Naive thymus-derived CD4-positive, alpha-beta T cell (primary cell): ENCODE data around the gene ARPP19. TPM values are rescaled to one million over a fixed set of nuclear protein-coding genes. Genes with fewer than 3 reads are reported as not detected.
A peak's percentile ranks its signal among the peaks of the same experiment; 100 is the strongest.
"Not testable (repeated sequence)": the region's sequence is repeated elsewhere in the genome, so short reads cannot be mapped to it uniquely, and the experiment has no call there.

Experiments used
- ATAC-seq: fragments of 150-1000 bp; cut with Tn5 transposase; 2 replicates; pipeline ENCODE4 v1.10.0; 2021; ENCODE audit warnings: mild to moderate bottlenecking, moderate library complexity
- CTCF ChIA-PET: fragments of 350-600 bp; sonication (Branson Sonifier 250); formaldehyde crosslinking; loops from one replicate; lab custom pipeline; 2021; ENCODE audit warnings: antibody characterized with exemption; lab: Charles Lee
- POLR2A ChIA-PET: fragments of 350-600 bp; sonication (Branson Sonifier 250); formaldehyde crosslinking; loops from one replicate; lab custom pipeline; 2021; ENCODE audit warnings: antibody characterized with exemption, inconsistent platforms; lab: Charles Lee
- DNase-seq, 9 donors: peaks; one replicate each; pipeline versions ENCODE4 v3.0.0 to v3.0.0-alpha.2; 2020 to 2022; ENCODE audit warnings: mixed read lengths in 1 of 9
- H3K27ac ChIP-seq: one replicate; pipeline ENCODE4 v1.7.0; 2013; ENCODE audit warnings: mild to moderate bottlenecking, low read depth, low read length, moderate library complexity
- H3K27me3 ChIP-seq, 2 donors: one replicate each; pipeline ENCODE4 v1.7.0; 2013; ENCODE audit warnings: low read length in 2 of 2, mild to moderate bottlenecking in 2 of 2, moderate library complexity in 2 of 2; ENCODE audit not compliant: control insufficient read depth in 2 of 2, insufficient read depth in 2 of 2
- H3K36me3 ChIP-seq, 3 experiments: 1 replicate in 2 of 3; 2 replicates in 1 of 3; pipeline ENCODE4 v1.7.0; 2013; ENCODE audit warnings: low read length in 3 of 3, mild to moderate bottlenecking in 3 of 3, moderate library complexity in 1 of 3; ENCODE audit not compliant: insufficient read depth in 3 of 3, control insufficient read depth in 2 of 3
- H3K4me1 ChIP-seq, 2 donors: one replicate each; pipeline ENCODE4 v1.7.0; 2013; ENCODE audit warnings: low read length in 2 of 2, mild to moderate bottlenecking in 2 of 2, moderate library complexity in 1 of 2; ENCODE audit not compliant: control insufficient read depth in 2 of 2, insufficient read depth in 2 of 2
- H3K4me3 ChIP-seq: 2 replicates; pipeline ENCODE4 v1.7.0; 2013; ENCODE audit warnings: mild to moderate bottlenecking, low read length
- H3K9me3 ChIP-seq, 3 experiments: 1 replicate in 2 of 3; 2 replicates in 1 of 3; pipeline ENCODE4 v1.7.0; 2013; ENCODE audit warnings: low read length in 3 of 3; ENCODE audit not compliant: control insufficient read depth in 2 of 3
- H3K27ac Mint-ChIP-seq, 9 donors: one replicate each; pipeline ENCODE4 v1.8.0; 2020 to 2022; ENCODE audit warnings: mixed read lengths in 9 of 9, mild to moderate bottlenecking in 8 of 9, moderate library complexity in 5 of 9, inconsistent platforms in 2 of 9
- H3K27me3 Mint-ChIP-seq, 5 donors: one replicate each; pipeline ENCODE4 v1.8.0; 2021 to 2022; ENCODE audit warnings: mixed read lengths in 5 of 5, mild to moderate bottlenecking in 1 of 5
- H3K36me3 Mint-ChIP-seq, 5 donors: one replicate each; pipeline ENCODE4 v1.8.0; 2020 to 2022; ENCODE audit warnings: mixed read lengths in 5 of 5, mild to moderate bottlenecking in 3 of 5, inconsistent platforms in 1 of 5
- H3K4me1 Mint-ChIP-seq, 7 donors: one replicate each; pipeline ENCODE4 v1.8.0; 2020 to 2022; ENCODE audit warnings: mixed read lengths in 7 of 7, mild to moderate bottlenecking in 3 of 7, inconsistent platforms in 1 of 7
- H3K4me3 Mint-ChIP-seq, 10 donors: one replicate each; pipeline ENCODE4 v1.8.0; 2020 to 2022; ENCODE audit warnings: mild to moderate bottlenecking in 10 of 10, mixed read lengths in 10 of 10, moderate library complexity in 6 of 10, inconsistent platforms in 2 of 10
- H3K9me3 Mint-ChIP-seq, 11 donors: one replicate each; pipeline ENCODE4 v1.8.0; 2020 to 2022; ENCODE audit warnings: mixed read lengths in 11 of 11, mild to moderate bottlenecking in 4 of 11, inconsistent platforms in 1 of 11, moderate library complexity in 1 of 11
- intact Hi-C, 2 donors: fragments of 100-400 bp; cut with micrococcal nuclease; formaldehyde crosslinking; loops; one replicate each; pipeline ENCODE4 v1.15.1; 2023
- polyA plus RNA-seq, 2 donors: library from polyadenylated mRNA; unstranded; fragments of 300-500 nt; fragmentation: Illumina TruSeq; gene quantifications; one replicate each; pipeline ENCODE4 v1.2.3, GENCODE V29; 2021
- total RNA-seq, 6 experiments: library from RNA in 5 of 6; stranded (reverse) in 5 of 6; gene quantifications; 1 replicate in 5 of 6; 2 replicates in 1 of 6; pipeline ENCODE4 v1.2.3 and lab custom pipeline; 2021 to 2026

ARPP19 gene
- total and polyA plus RNA-seq, 7 experiments from 2014 or later: 30.4 to 148 (median 105) TPM

GRCh38 chr15:52556524-52557273, 12.1 kb downstream of the ARPP19 start:
- intact Hi-C loops: no loop called here
- no peak for DNase-seq
- Mint-ChIP-seq H3K27ac (peak overlapping the region in 5 of 9 donors; percentile 8 to 80 (median 32)), H3K4me3 (no peak overlapping the region), H3K4me1 (peaks cover 29 to 63% (median 52%) of the 10 kb centered on the region in 7 donors), H3K27me3 (no peaks in the 10 kb centered on the region), H3K36me3 (peaks cover 7 to 26% (median 9%) of the 10 kb centered on the region in 5 donors), H3K9me3 (no peaks in the 10 kb centered on the region)
- ChIA-PET CTCF (no interaction called here), POLR2A (interaction anchor here (0.6 to 1.1 kb wide), 3 partner anchors 10 to 75 kb away, joined by 3 read pairs; no protein-coding TSS in a partner anchor)
- no peak overlapping the region for H3K27ac ChIP-seq
- H3K4me1 ChIP-seq: peaks cover 0 to 25% of the 10 kb centered on the region in 2 donors
- no peak overlapping the region for H3K4me3 ChIP-seq
- no peaks in the 10 kb centered on the region for H3K9me3 ChIP-seq
- H3K27me3 ChIP-seq: no peaks in the 10 kb centered on the region
- H3K36me3 ChIP-seq: peaks cover 10 to 31% (median 13%) of the 10 kb centered on the region in 3 experiments
- ATAC-seq: no peak

- no peaks in the 10 kb centered on the region for H3K9me3 ChIP-seq
- H3K27me3 Mint-ChIP-seq: no peaks in the 10 kb centered on the region
- peaks cover 7 to 37% (median 26%) of the 10 kb centered on the region in 5 donors for H3K36me3 Mint-ChIP-seq
- H3K9me3 Mint-ChIP-seq: no peaks in the 10 kb centered on the region
- no peaks in the 10 kb centered on the region for H3K27me3 ChIP-seq
- no peak for DNase-seq
- ChIA-PET CTCF (no interaction called here), POLR2A (interaction anchor here (0.6 to 0.7 kb wide), 2 partner anchors 21 to 25 kb away, joined by 3 read pairs; no protein-coding TSS in a partner anchor)
- intact Hi-C loops: no loop called here
- H3K4me1 ChIP-seq: no peaks in the 10 kb centered on the region
- H3K4me1 Mint-ChIP-seq: peaks cover 0 to 26% (median 12%) of the 10 kb centered on the region in 7 donors
- no peak overlapping the region for H3K27ac ChIP-seq
- ATAC-seq: no peak
- H3K4me3 ChIP-seq: no peak overlapping the region
- peaks cover 10 to 49% (median 15%) of the 10 kb centered on the region in 3 experiments for H3K36me3 ChIP-seq
- no peak overlapping the region for H3K4me3 Mint-ChIP-seq
- H3K27ac Mint-ChIP-seq: no peak overlapping the region
Observed at GRCh38 chr15:52552303-52552702, 16.5 kb downstream of the ARPP19 start.

- Mint-ChIP-seq H3K27ac (no peak overlapping the region), H3K4me3 (no peak overlapping the region), H3K4me1 (peaks cover 0 to 25% (median 12%) of the 10 kb centered on the region in 7 donors), H3K9me3 (peaks cover 0 to 2% (median 0%) of the 10 kb centered on the region in 11 donors), H3K36me3 (peaks cover 9 to 43% (median 31%) of the 10 kb centered on the region in 5 donors), H3K27me3 (no peaks in the 10 kb centered on the region)
- POLR2A ChIA-PET: interaction anchor here (0.6 kb wide), 1 partner anchor 25 kb away, joined by 3 read pairs; no protein-coding TSS in a partner anchor
- no peaks in the 10 kb centered on the region for H3K4me1 ChIP-seq
- no peak for DNase-seq
- no peaks in the 10 kb centered on the region for H3K9me3 ChIP-seq
- no peak overlapping the region for H3K27ac ChIP-seq
- CTCF ChIA-PET: no interaction called here
- intact Hi-C loops: no loop called here
- no peak overlapping the region for H3K4me3 ChIP-seq
- H3K27me3 ChIP-seq: no peaks in the 10 kb centered on the region
- peak; percentile 77 for ATAC-seq
- H3K36me3 ChIP-seq: peaks cover 8 to 45% (median 16%) of the 10 kb centered on the region in 3 experiments
Observed at GRCh38 chr15:52551762-52552161, 17.1 kb downstream of the ARPP19 start.

GRCh38 chr15:52551186-52551585, 17.6 kb downstream of the ARPP19 start:
- H3K9me3 ChIP-seq, H3K4me1 ChIP-seq, H3K27me3 Mint-ChIP-seq, H3K4me3 ChIP-seq, POLR2A ChIA-PET, ATAC-seq, H3K27me3 ChIP-seq, intact Hi-C loops, H3K4me3 Mint-ChIP-seq, H3K27ac Mint-ChIP-seq, H3K27ac ChIP-seq, DNase-seq, H3K9me3 Mint-ChIP-seq: not testable (repeated sequence)
- CTCF ChIA-PET: interaction anchor here (0.6 kb wide), 2 partner anchors 181 to 534 kb away, joined by 3 to 7 read pairs; no protein-coding TSS in a partner anchor
- peaks cover 3 to 40% (median 18%) of the 10 kb centered on the region in 3 experiments for H3K36me3 ChIP-seq
- peaks cover 0 to 23% (median 10%) of the 10 kb centered on the region in 7 donors for H3K4me1 Mint-ChIP-seq
- H3K36me3 Mint-ChIP-seq: peaks cover 8 to 44% (median 33%) of the 10 kb centered on the region in 5 donors

- Histone ChIP-seq H3K4me3 (no peak overlapping the region), H3K27ac (no peak overlapping the region), H3K4me1 (peaks cover 0 to 5% of the 10 kb centered on the region in 2 donors), H3K36me3 (peaks cover 0 to 15% (median 4%) of the 10 kb centered on the region in 3 experiments), H3K27me3 (no peaks in the 10 kb centered on the region), H3K9me3 (peaks cover 0 to 11% (median 0%) of the 10 kb centered on the region in 3 experiments)
- DNase-seq: no peak
- H3K4me1 Mint-ChIP-seq: peaks cover 0 to 14% (median 0%) of the 10 kb centered on the region in 7 donors
- peak overlapping the region in 3 of 9 donors; percentile 17 to 62 (median 38) for H3K27ac Mint-ChIP-seq
- CTCF ChIA-PET: no interaction called here
- peaks cover 0 to 22% (median 6%) of the 10 kb centered on the region in 11 donors for H3K9me3 Mint-ChIP-seq
- H3K36me3 Mint-ChIP-seq: peaks cover 13 to 39% (median 36%) of the 10 kb centered on the region in 5 donors
- peak overlapping the region in 1 of 10 donors; percentile 28 for H3K4me3 Mint-ChIP-seq
- peak; percentile 72 for ATAC-seq
- H3K27me3 Mint-ChIP-seq: peaks cover 0 to 6% (median 0%) of the 10 kb centered on the region in 5 donors
- POLR2A ChIA-PET: no interaction called here
- intact Hi-C loops: no loop called here
Observed at GRCh38 chr15:52546031-52546751, 22.6 kb downstream of the ARPP19 start.

GRCh38 chr15:52540374-52541012, 28.3 kb downstream of the ARPP19 start:
- DNase-seq: no peak
- H3K36me3 ChIP-seq: no peaks in the 10 kb centered on the region
- Mint-ChIP-seq H3K4me1 (peaks cover 0 to 5% (median 0%) of the 10 kb centered on the region in 7 donors), H3K27ac (no peak overlapping the region), H3K9me3 (peaks cover 0 to 24% (median 3%) of the 10 kb centered on the region in 11 donors), H3K36me3 (peaks cover under 1 to 17% (median 4%) of the 10 kb centered on the region in 5 donors), H3K27me3 (peaks cover 0 to 9% (median 4%) of the 10 kb centered on the region in 5 donors), H3K4me3 (no peak overlapping the region)
- ATAC-seq: no peak
- no peaks in the 10 kb centered on the region for H3K4me1 ChIP-seq
- H3K4me3 ChIP-seq: no peak overlapping the region
- H3K27ac ChIP-seq: no peak overlapping the region
- intact Hi-C loops: no loop called here
- ChIA-PET CTCF (no interaction called here), POLR2A (no interaction called here)
- no peaks in the 10 kb centered on the region for H3K27me3 ChIP-seq
- H3K9me3 ChIP-seq: peaks cover 0 to 3% (median 0%) of the 10 kb centered on the region in 3 experiments
